ENCODE data around the gene MYO7B. TPM values are rescaled to one million over a fixed set of nuclear protein-coding genes. Genes with fewer than 3 reads are reported as not detected.

MYO7B gene
- total RNA-seq, 5 donors from 2014 or later (not counting 1 experiment from before 2014, with no cell fraction given), result 0.13 to 0.96 (median 0.28) TPM; not detected in 1

DNA sequence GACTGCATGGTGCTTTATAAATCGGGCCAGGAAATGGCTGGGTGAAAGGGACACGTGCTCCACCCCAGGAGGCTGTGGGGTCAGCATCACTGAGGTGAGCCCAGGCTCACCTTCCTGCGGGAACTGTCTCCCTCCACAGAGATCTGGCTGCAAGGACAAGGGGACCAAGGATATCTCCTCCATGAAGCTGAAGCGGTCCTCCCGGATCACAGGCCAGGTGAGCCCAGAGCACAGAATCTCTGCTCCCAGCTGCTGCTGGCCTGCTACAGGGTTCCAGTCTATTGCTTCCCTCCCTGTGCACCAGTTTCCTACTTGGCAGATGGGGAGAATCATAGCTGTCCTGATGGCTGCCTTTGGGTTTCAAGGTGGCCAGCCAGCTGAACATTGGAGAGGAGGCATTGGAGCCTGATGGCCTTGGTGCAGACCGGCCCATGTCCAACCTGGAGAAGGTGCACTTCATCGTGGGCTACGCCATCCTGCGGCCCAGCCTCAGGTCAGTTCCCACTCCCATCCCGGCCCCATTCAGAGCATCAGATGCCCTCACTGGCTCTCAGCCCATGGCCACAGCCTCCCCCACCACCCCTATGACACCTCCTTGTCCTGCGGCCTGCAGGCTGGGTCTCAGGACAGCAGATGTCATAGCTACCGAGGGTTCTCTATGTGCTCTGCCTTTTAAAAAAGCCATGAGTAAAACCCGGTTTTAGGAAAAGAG, 76.8 kb downstream of the MYO7B start:
- Histone ChIP-seq H3K4me3 (ENCODE audit: control insufficient read depth in 1 of 2, extremely low read depth in 1 of 2, low read length in 1 of 2) (no peak overlapping the region), H3K4me1 (ENCODE audit: control insufficient read depth in 1 of 2, extremely low read depth in 1 of 2, insufficient read depth in 2 of 2, low read length in 2 of 2) (peaks cover 13 to 19% of the 10 kb centered on the region in 2 experiments), H3K27ac (ENCODE audit: low read length) (no peak overlapping the region), H3K36me3 (ENCODE audit: control insufficient read depth in 2 of 2, extremely low read depth in 1 of 2, insufficient read depth in 1 of 2, low read length in 1 of 2) (no peaks in the 10 kb centered on the region), H3K27me3 (replicated peaks in 1 of 2; ENCODE audit: control insufficient read depth in 2 of 2, extremely low read depth in 1 of 2, insufficient read depth in 2 of 2, low read length in 1 of 2) (peaks cover 0 to 32% of the 10 kb centered on the region in 2 experiments), H3K9me3 (no peaks in the 10 kb centered on the region)
- Mint-ChIP-seq H3K4me1 (peaks cover 10 to 25% (median 16%) of the 10 kb centered on the region in 3 donors), H3K4me3 (no peak overlapping the region), H3K27ac (no peak overlapping the region), H3K9me3 (peaks cover 10 to 19% (median 11%) of the 10 kb centered on the region in 3 donors), H3K36me3 (peaks cover 10% of the 10 kb centered on the region), H3K27me3 (peaks cover 0 to 8% of the 10 kb centered on the region in 2 donors)
- ChIA-PET CTCF (no interaction called here), POLR2A (no interaction called here)
- peak in 1 of 35 experiments; percentile 3 for DNase-seq
- no peak for ATAC-seq (replicated peaks in 1 of 4)
- 83% methylated on average over 9 of the region's 13 CpGs for WGBS (ENCODE audit: insufficient coverage)

DNA sequence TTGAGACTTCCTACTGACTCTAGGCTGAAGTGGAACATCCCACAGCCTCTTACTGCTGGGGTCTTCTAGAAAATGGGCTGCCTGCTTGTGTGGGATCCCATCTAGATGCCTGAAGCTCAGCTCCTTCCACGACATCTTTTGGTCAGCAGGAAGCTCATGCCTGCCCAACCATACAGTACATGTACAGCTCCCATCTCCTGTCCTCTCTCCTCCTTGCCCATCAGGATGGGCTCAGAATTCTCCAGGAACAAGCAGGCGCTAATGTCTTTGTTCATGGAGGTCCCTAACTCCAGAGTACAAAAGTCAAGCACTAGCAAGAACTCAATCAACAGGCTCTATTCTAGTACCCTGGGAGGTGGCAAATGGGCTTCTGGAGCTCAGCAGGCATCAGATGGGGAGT, 78.8 kb downstream of the MYO7B start:
- H3K4me1 ChIP-seq (ENCODE audit: control insufficient read depth in 1 of 2, extremely low read depth in 1 of 2, insufficient read depth in 2 of 2, low read length in 2 of 2), result peaks cover 12 to 13% of the 10 kb centered on the region in 2 experiments
- H3K4me3 Mint-ChIP-seq, result no peak overlapping the region
- no peaks in the 10 kb centered on the region for H3K36me3 ChIP-seq (ENCODE audit: control insufficient read depth in 2 of 2, extremely low read depth in 1 of 2, insufficient read depth in 1 of 2, low read length in 1 of 2)
- 87% methylated on average over 1 of the region's 2 CpGs for WGBS (ENCODE audit: insufficient coverage)
- ChIA-PET CTCF (interaction anchor here in 1 of 2 donors (0.9 kb wide), 1 partner anchor 23 kb away, joined by 3 read pairs; no protein-coding TSS in a partner anchor), POLR2A (no interaction called here)
- H3K9me3 ChIP-seq, result no peaks in the 10 kb centered on the region
- peaks cover 10 to 24% (median 16%) of the 10 kb centered on the region in 3 donors for H3K4me1 Mint-ChIP-seq
- ATAC-seq (replicated peaks in 1 of 4) (no peak), DNase-seq (no peak)
- H3K9me3 Mint-ChIP-seq, result peaks cover 10 to 19% (median 11%) of the 10 kb centered on the region in 3 donors
- peaks cover 10% of the 10 kb centered on the region for H3K36me3 Mint-ChIP-seq
- H3K27ac ChIP-seq (ENCODE audit: low read length), result no peak overlapping the region
- H3K27me3 ChIP-seq (replicated peaks in 1 of 2; ENCODE audit: control insufficient read depth in 2 of 2, extremely low read depth in 1 of 2, insufficient read depth in 2 of 2, low read length in 1 of 2), result peaks cover 0 to 20% of the 10 kb centered on the region in 2 experiments
- H3K27me3 Mint-ChIP-seq, result peaks cover 3 to 11% of the 10 kb centered on the region in 2 donors
- no peak overlapping the region for H3K27ac Mint-ChIP-seq
- H3K4me3 ChIP-seq (ENCODE audit: control insufficient read depth in 1 of 2, extremely low read depth in 1 of 2, low read length in 1 of 2), result no peak overlapping the region

DNA sequence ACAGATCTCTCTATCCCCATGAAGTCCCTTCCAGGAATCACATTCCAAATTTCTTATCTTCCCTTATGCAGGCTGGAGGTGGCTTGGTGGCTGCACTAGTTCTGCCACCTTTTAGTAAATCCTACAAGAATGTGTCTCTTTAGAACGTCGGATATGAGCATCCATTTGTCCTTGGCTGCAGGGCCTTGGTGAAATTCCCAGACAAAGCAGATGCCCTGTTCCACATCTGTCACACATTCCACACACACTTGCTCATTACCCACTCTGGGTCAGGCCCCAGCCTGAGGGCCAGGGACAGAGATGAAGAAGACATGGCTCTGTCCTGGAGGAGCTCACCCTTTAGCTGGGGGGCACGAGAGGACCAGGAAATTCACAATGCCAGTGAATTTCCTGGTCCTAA, 79.2 kb downstream of the MYO7B start:
- CTCF ChIA-PET, result no interaction called here
- Histone ChIP-seq H3K4me1 (ENCODE audit: control insufficient read depth in 1 of 2, extremely low read depth in 1 of 2, insufficient read depth in 2 of 2, low read length in 2 of 2) (peaks cover 7 to 11% of the 10 kb centered on the region in 2 experiments), H3K9me3 (no peaks in the 10 kb centered on the region), H3K27me3 (replicated peaks in 1 of 2; ENCODE audit: control insufficient read depth in 2 of 2, extremely low read depth in 1 of 2, insufficient read depth in 2 of 2, low read length in 1 of 2) (peaks cover 0 to 17% of the 10 kb centered on the region in 2 experiments), H3K4me3 (ENCODE audit: control insufficient read depth in 1 of 2, extremely low read depth in 1 of 2, low read length in 1 of 2) (no peak overlapping the region), H3K36me3 (ENCODE audit: control insufficient read depth in 2 of 2, extremely low read depth in 1 of 2, insufficient read depth in 1 of 2, low read length in 1 of 2) (no peaks in the 10 kb centered on the region), H3K27ac (ENCODE audit: low read length) (no peak overlapping the region)
- POLR2A ChIA-PET, result no interaction called here
- peaks cover 10 to 19% (median 11%) of the 10 kb centered on the region in 3 donors for H3K9me3 Mint-ChIP-seq
- DNase-seq, result peak in 1 of 35 experiments; percentile 17
- 80% methylated on average over 3 of the region's 3 CpGs for WGBS (ENCODE audit: insufficient coverage)
- peaks cover 3 to 11% of the 10 kb centered on the region in 2 donors for H3K27me3 Mint-ChIP-seq
- ATAC-seq (replicated peaks in 1 of 4), result no peak
- H3K4me1 Mint-ChIP-seq, result peaks cover 10 to 20% (median 16%) of the 10 kb centered on the region in 3 donors
- peaks cover 10% of the 10 kb centered on the region for H3K36me3 Mint-ChIP-seq
- H3K27ac Mint-ChIP-seq, result no peak overlapping the region
- no peak overlapping the region for H3K4me3 Mint-ChIP-seq

DNA sequence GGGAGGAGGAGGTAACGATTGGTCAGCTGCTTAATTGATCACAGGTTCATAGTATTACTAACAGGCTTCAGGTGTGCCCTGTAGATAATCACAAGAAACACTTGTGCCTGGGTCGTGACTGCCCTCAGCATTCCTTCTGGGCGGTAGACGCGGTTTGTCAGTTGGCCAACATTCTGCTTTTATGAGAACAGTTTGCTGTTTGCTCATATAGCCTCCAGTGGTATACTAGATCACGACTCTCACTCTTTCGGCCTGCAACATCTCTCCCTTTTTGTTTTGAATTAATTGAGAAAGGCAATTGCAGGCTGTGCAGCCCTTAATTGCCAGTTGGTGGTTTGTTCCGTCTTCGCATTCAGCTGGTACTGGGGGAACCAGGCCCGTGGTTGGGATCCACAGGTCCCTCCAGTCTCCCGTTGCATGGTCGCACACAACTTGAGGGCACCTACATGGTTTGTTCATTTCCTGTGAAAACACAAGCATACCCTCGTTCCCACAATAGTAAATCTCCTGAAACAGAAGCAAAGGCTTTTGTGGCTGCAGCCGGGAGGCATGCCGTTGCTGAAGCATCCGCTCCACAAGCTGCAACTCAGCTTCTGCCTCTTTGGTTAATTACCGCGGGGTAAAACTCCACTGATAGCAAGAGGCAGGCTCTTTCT, 80.2 kb downstream of the MYO7B start:
- Mint-ChIP-seq H3K27me3 (peaks cover 3 to 11% of the 10 kb centered on the region in 2 donors), H3K4me1 (peaks cover 10 to 19% (median 14%) of the 10 kb centered on the region in 3 donors), H3K4me3 (peak overlapping the region in 1 of 3 donors; percentile 72), H3K36me3 (peaks cover 10% of the 10 kb centered on the region), H3K27ac (peak overlapping the region in 1 of 2 donors; percentile 24), H3K9me3 (peaks cover 10 to 17% (median 11%) of the 10 kb centered on the region in 3 donors)
- H3K27me3 ChIP-seq (replicated peaks in 1 of 2; ENCODE audit: control insufficient read depth in 2 of 2, extremely low read depth in 1 of 2, insufficient read depth in 2 of 2, low read length in 1 of 2), result peaks cover 0 to 16% of the 10 kb centered on the region in 2 experiments
- H3K36me3 ChIP-seq (ENCODE audit: control insufficient read depth in 2 of 2, extremely low read depth in 1 of 2, insufficient read depth in 1 of 2, low read length in 1 of 2), result no peaks in the 10 kb centered on the region
- WGBS (ENCODE audit: insufficient coverage), result 35% methylated on average over 17 of the region's 18 CpGs
- peak; percentile 50 to 63 (median 58) for ATAC-seq (replicated peaks in 1 of 4)
- POLR2A ChIA-PET, result no interaction called here
- H3K9me3 ChIP-seq, result no peaks in the 10 kb centered on the region
- H3K27ac ChIP-seq (ENCODE audit: low read length), result no peak overlapping the region
- peaks cover 7 to 11% of the 10 kb centered on the region in 2 experiments for H3K4me1 ChIP-seq (ENCODE audit: control insufficient read depth in 1 of 2, extremely low read depth in 1 of 2, insufficient read depth in 2 of 2, low read length in 2 of 2)
- H3K4me3 ChIP-seq (ENCODE audit: control insufficient read depth in 1 of 2, extremely low read depth in 1 of 2, low read length in 1 of 2), result no peak overlapping the region
- peak in 2 of 35 experiments; percentile 5 to 23 for DNase-seq
- CTCF ChIA-PET, result interaction anchor here in 1 of 2 donors (1.1 kb wide), 1 partner anchor 41 kb away, joined by 3 read pairs; no protein-coding TSS in a partner anchor

DNA sequence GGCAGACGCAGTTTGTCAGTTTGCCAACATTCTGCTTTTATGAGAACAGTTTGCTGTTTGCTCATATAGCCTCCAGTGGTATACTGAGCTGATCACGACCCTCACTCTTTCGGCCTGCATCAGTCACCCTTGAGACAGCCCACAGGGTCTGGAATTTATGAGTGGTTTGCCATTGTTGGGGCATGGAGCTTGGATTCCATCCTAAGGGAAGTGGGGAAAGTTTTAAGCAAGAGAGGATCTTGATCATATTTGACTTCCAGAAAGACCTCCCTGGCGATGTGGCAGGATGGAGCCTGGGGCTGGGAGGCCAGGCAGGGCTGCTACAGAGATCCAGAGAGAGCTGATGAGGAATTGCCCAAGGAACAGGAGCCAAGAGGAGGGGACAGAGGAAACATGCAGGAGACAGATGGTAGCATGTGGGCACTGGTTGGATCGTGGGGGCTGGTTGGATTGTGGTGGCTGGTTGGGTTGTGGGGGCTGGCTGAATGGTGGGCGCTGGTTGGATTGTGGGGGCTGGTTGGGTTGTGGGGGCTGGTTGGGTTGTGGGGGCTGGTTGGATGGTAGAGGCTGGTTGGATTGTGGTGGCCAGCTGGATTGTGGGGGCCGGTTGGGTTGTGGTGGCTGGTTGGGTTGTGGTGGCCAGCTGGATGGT, 83.2 kb downstream of the MYO7B start:
- DNase-seq, result peak in 1 of 35 experiments; percentile 4
- H3K27ac ChIP-seq (ENCODE audit: low read length), result no peak overlapping the region
- CTCF ChIA-PET, result no interaction called here
- H3K4me1 Mint-ChIP-seq, result peaks cover 10 to 19% (median 14%) of the 10 kb centered on the region in 3 donors
- POLR2A ChIA-PET, result no interaction called here
- H3K4me1 ChIP-seq (ENCODE audit: control insufficient read depth in 1 of 2, extremely low read depth in 1 of 2, insufficient read depth in 2 of 2, low read length in 2 of 2), result peaks cover 7 to 11% of the 10 kb centered on the region in 2 experiments
- H3K9me3 ChIP-seq, result no peaks in the 10 kb centered on the region
- peaks cover 0 to 14% of the 10 kb centered on the region in 2 experiments for H3K27me3 ChIP-seq (replicated peaks in 1 of 2; ENCODE audit: control insufficient read depth in 2 of 2, extremely low read depth in 1 of 2, insufficient read depth in 2 of 2, low read length in 1 of 2)
- H3K36me3 ChIP-seq (ENCODE audit: control insufficient read depth in 2 of 2, extremely low read depth in 1 of 2, insufficient read depth in 1 of 2, low read length in 1 of 2), result no peaks in the 10 kb centered on the region
- peaks cover 0 to 6% (median 4%) of the 10 kb centered on the region in 3 donors for H3K9me3 Mint-ChIP-seq
- H3K27ac Mint-ChIP-seq, result no peak overlapping the region
- WGBS (ENCODE audit: insufficient coverage), result 72% methylated on average over 5 of the region's 7 CpGs
- peaks cover 3 to 11% of the 10 kb centered on the region in 2 donors for H3K27me3 Mint-ChIP-seq
- no peak for ATAC-seq (replicated peaks in 1 of 4)
- no peak overlapping the region for H3K4me3 Mint-ChIP-seq
- H3K4me3 ChIP-seq (ENCODE audit: control insufficient read depth in 1 of 2, extremely low read depth in 1 of 2, low read length in 1 of 2), result no peak overlapping the region
- peaks cover 4% of the 10 kb centered on the region for H3K36me3 Mint-ChIP-seq

DNA sequence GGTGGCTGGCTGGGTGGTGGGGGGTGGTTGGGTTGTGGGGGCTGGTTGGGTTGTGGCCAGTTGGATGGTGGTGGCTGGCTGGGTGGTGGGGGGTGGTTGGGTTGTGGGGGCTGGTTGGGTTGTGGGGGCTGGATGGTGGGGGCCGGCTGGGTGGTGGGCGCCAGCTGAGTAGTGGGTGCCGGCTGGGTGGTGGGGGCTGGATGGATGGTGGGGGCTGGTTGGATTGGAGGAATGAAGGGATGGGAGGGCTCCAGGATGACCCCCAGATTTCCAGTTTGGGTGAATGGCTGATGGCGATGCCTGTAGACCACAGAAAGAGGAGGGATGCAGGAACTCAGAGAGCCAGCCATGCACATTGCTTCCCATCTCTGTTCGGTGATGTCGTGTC, 83.7 kb downstream of the MYO7B start:
- Histone ChIP-seq H3K27ac (ENCODE audit: low read length) (no peak overlapping the region), H3K9me3 (no peaks in the 10 kb centered on the region), H3K4me1 (ENCODE audit: control insufficient read depth in 1 of 2, extremely low read depth in 1 of 2, insufficient read depth in 2 of 2, low read length in 2 of 2) (peaks cover 7 to 11% of the 10 kb centered on the region in 2 experiments), H3K4me3 (ENCODE audit: control insufficient read depth in 1 of 2, extremely low read depth in 1 of 2, low read length in 1 of 2) (no peak overlapping the region), H3K27me3 (replicated peaks in 1 of 2; ENCODE audit: control insufficient read depth in 2 of 2, extremely low read depth in 1 of 2, insufficient read depth in 2 of 2, low read length in 1 of 2) (peaks cover 0 to 17% of the 10 kb centered on the region in 2 experiments), H3K36me3 (ENCODE audit: control insufficient read depth in 2 of 2, extremely low read depth in 1 of 2, insufficient read depth in 1 of 2, low read length in 1 of 2) (no peaks in the 10 kb centered on the region)
- DNase-seq (peak in 1 of 35 experiments; percentile 3), ATAC-seq (replicated peaks in 1 of 4) (no peak)
- Mint-ChIP-seq H3K36me3 (no peaks in the 10 kb centered on the region), H3K4me3 (no peak overlapping the region), H3K4me1 (peaks cover 10 to 19% (median 14%) of the 10 kb centered on the region in 3 donors), H3K27ac (no peak overlapping the region), H3K27me3 (peaks cover 3 to 11% of the 10 kb centered on the region in 2 donors), H3K9me3 (peaks cover 0 to under 1% (median 0%) of the 10 kb centered on the region in 3 donors)
- ChIA-PET CTCF (no interaction called here), POLR2A (no interaction called here)
- 93% methylated on average over 6 of the region's 6 CpGs for WGBS (ENCODE audit: insufficient coverage)
